Activated naive CD4-positive, alpha-beta T cell treated with anti-CD3 and anti-CD28 coated beads, Interleukin-2, amount 10 ng/mL, durations not matched to agents 7 days and 5 days (primary cell): Measurements from ENCODE around the gene PAX5.

ENCODE experiments used
- CTCF ChIA-PET: fragments of 350-600 bp; sonication (Branson Sonifier 250); formaldehyde crosslinking; loops from one replicate; lab custom pipeline; 2021; ENCODE audit warnings: antibody characterized with exemption; lab: Charles Lee
- DNase-seq: peaks from one replicate; pipeline ENCODE4 v3.0.0-alpha.2; 2020
- H3K27ac Mint-ChIP-seq: one replicate; pipeline ENCODE4 v1.8.0; 2021; ENCODE audit warnings: mild to moderate bottlenecking, moderate library complexity, mixed read lengths
- H3K27me3 Mint-ChIP-seq: one replicate; pipeline ENCODE4 v1.8.0; 2021; ENCODE audit warnings: mild to moderate bottlenecking, mixed read lengths
- H3K36me3 Mint-ChIP-seq: one replicate; pipeline ENCODE4 v1.8.0; 2021; ENCODE audit warnings: mixed read lengths
- H3K4me1 Mint-ChIP-seq: one replicate; pipeline ENCODE4 v1.8.0; 2021; ENCODE audit warnings: mixed read lengths
- H3K4me3 Mint-ChIP-seq: one replicate; pipeline ENCODE4 v1.8.0; 2021; ENCODE audit warnings: mild to moderate bottlenecking, moderate library complexity, mixed read lengths
- H3K9me3 Mint-ChIP-seq: one replicate; pipeline ENCODE4 v1.8.0; 2021; ENCODE audit warnings: mixed read lengths

Gene PAX5

GRCh38 chr9:36815566-36816348 lies 218.3 kb downstream of the PAX5 start:
- CTCF ChIA-PET, result interaction anchor here (0.6 kb wide), 1 partner anchor 138 kb away, joined by 5 read pairs; no protein-coding TSS in a partner anchor
- Mint-ChIP-seq H3K27ac (no peak overlapping the region), H3K27me3 (peaks cover 51% of the 10 kb centered on the region)

GRCh38 chr9:36815023-36815422 lies 219.0 kb downstream of the PAX5 start:
- CTCF ChIA-PET, result interaction anchor here (0.6 kb wide), 1 partner anchor 139 kb away, joined by 5 read pairs; no protein-coding TSS in a partner anchor
- Mint-ChIP-seq H3K36me3 (no peaks in the 10 kb centered on the region), H3K4me3 (no peak overlapping the region), H3K27ac (no peak overlapping the region), H3K4me1 (peaks cover 3% of the 10 kb centered on the region), H3K9me3 (no peaks in the 10 kb centered on the region), H3K27me3 (peaks cover 44% of the 10 kb centered on the region)
- no peak for DNase-seq

More at GRCh38 chr9:36815566-36816348, 218.3 kb downstream of the PAX5 start:
- Mint-ChIP-seq H3K36me3 (no peaks in the 10 kb centered on the region), H3K9me3 (no peaks in the 10 kb centered on the region), H3K4me1 (peaks cover 3% of the 10 kb centered on the region), H3K4me3 (no peak overlapping the region)
- no peak for DNase-seq

GRCh38 chr9:36813154-36813553 lies 220.9 kb downstream of the PAX5 start:
- Mint-ChIP-seq H3K27me3 (peaks cover 34% of the 10 kb centered on the region), H3K4me1 (no peaks in the 10 kb centered on the region), H3K27ac (no peak overlapping the region), H3K9me3 (no peaks in the 10 kb centered on the region), H3K4me3 (no peak overlapping the region), H3K36me3 (no peaks in the 10 kb centered on the region)
- no peak for DNase-seq
- CTCF ChIA-PET, result no interaction called here

- H3K4me1 Mint-ChIP-seq, result no peaks in the 10 kb centered on the region
- no peaks in the 10 kb centered on the region for H3K36me3 Mint-ChIP-seq
- H3K27me3 Mint-ChIP-seq, result peaks cover 30% of the 10 kb centered on the region
- CTCF ChIA-PET, result no interaction called here
- no peak overlapping the region for H3K27ac Mint-ChIP-seq
- no peaks in the 10 kb centered on the region for H3K9me3 Mint-ChIP-seq
- no peak for DNase-seq
- no peak overlapping the region for H3K4me3 Mint-ChIP-seq
Observed at GRCh38 chr9:36812556-36812955, 221.5 kb downstream of the PAX5 start.

GRCh38 chr9:36808251-36808650 lies 225.8 kb downstream of the PAX5 start:
- H3K27me3 Mint-ChIP-seq, result peaks cover 27% of the 10 kb centered on the region
- no peaks in the 10 kb centered on the region for H3K9me3 Mint-ChIP-seq
- H3K4me1 Mint-ChIP-seq, result no peaks in the 10 kb centered on the region
- DNase-seq, result no peak
- peak overlapping the region; percentile 21 for H3K27ac Mint-ChIP-seq
- no peak overlapping the region for H3K4me3 Mint-ChIP-seq
- CTCF ChIA-PET, result no interaction called here
- no peaks in the 10 kb centered on the region for H3K36me3 Mint-ChIP-seq

- no peak for DNase-seq
- no peaks in the 10 kb centered on the region for H3K36me3 Mint-ChIP-seq
- no peaks in the 10 kb centered on the region for H3K9me3 Mint-ChIP-seq
- CTCF ChIA-PET, result interaction anchor here (1.5 kb wide), 1 partner anchor 15 kb away, joined by 4 read pairs; no protein-coding TSS in a partner anchor
- H3K27me3 Mint-ChIP-seq, result peaks cover 32% of the 10 kb centered on the region
- no peak overlapping the region for H3K27ac Mint-ChIP-seq
- H3K4me3 Mint-ChIP-seq, result no peak overlapping the region
- H3K4me1 Mint-ChIP-seq, result no peaks in the 10 kb centered on the region
Observed at GRCh38 chr9:36803961-36804360, 230.1 kb downstream of the PAX5 start.

GRCh38 chr9:36802201-36802920 lies 231.7 kb downstream of the PAX5 start:
- no peak for DNase-seq
- Mint-ChIP-seq H3K4me3 (no peak overlapping the region), H3K4me1 (no peaks in the 10 kb centered on the region), H3K36me3 (no peaks in the 10 kb centered on the region), H3K27ac (no peak overlapping the region), H3K9me3 (no peaks in the 10 kb centered on the region), H3K27me3 (peaks cover 28% of the 10 kb centered on the region)
- CTCF ChIA-PET, result no interaction called here

GRCh38 chr9:36800455-36800854 lies 233.6 kb downstream of the PAX5 start:
- CTCF ChIA-PET, result no interaction called here
- no peaks in the 10 kb centered on the region for H3K4me1 Mint-ChIP-seq
- no peaks in the 10 kb centered on the region for H3K36me3 Mint-ChIP-seq
- no peak overlapping the region for H3K27ac Mint-ChIP-seq
- H3K4me3 Mint-ChIP-seq, result no peak overlapping the region
- no peak for DNase-seq
- no peaks in the 10 kb centered on the region for H3K9me3 Mint-ChIP-seq
- H3K27me3 Mint-ChIP-seq, result peaks cover 19% of the 10 kb centered on the region

- H3K9me3 Mint-ChIP-seq, result peaks cover 4% of the 10 kb centered on the region
- no peaks in the 10 kb centered on the region for H3K36me3 Mint-ChIP-seq
- H3K27me3 Mint-ChIP-seq, result peaks cover 14% of the 10 kb centered on the region
- no peak for DNase-seq
- H3K4me3 Mint-ChIP-seq, result no peak overlapping the region
- H3K4me1 Mint-ChIP-seq, result no peaks in the 10 kb centered on the region
- no peak overlapping the region for H3K27ac Mint-ChIP-seq
- CTCF ChIA-PET, result no interaction called here
Observed at GRCh38 chr9:36798350-36799065, 235.6 kb downstream of the PAX5 start.

- no peak for DNase-seq
- Mint-ChIP-seq H3K27ac (no peak overlapping the region), H3K27me3 (peaks cover 16% of the 10 kb centered on the region), H3K4me1 (no peaks in the 10 kb centered on the region), H3K9me3 (peaks cover 9% of the 10 kb centered on the region), H3K36me3 (no peaks in the 10 kb centered on the region), H3K4me3 (no peak overlapping the region)
- CTCF ChIA-PET, result no interaction called here
Observed at GRCh38 chr9:36797471-36798220, 236.4 kb downstream of the PAX5 start.

GRCh38 chr9:36796671-36797419 lies 237.2 kb downstream of the PAX5 start:
- CTCF ChIA-PET, result no interaction called here
- no peaks in the 10 kb centered on the region for H3K4me1 Mint-ChIP-seq
- H3K36me3 Mint-ChIP-seq, result no peaks in the 10 kb centered on the region
- H3K27ac Mint-ChIP-seq, result no peak overlapping the region
- H3K4me3 Mint-ChIP-seq, result no peak overlapping the region
- peaks cover 11% of the 10 kb centered on the region for H3K9me3 Mint-ChIP-seq
- no peak for DNase-seq
- peaks cover 10% of the 10 kb centered on the region for H3K27me3 Mint-ChIP-seq

GRCh38 chr9:36794461-36794860 lies 239.6 kb downstream of the PAX5 start:
- Mint-ChIP-seq H3K27me3 (peaks cover 3% of the 10 kb centered on the region), H3K27ac (no peak overlapping the region), H3K9me3 (peaks cover 11% of the 10 kb centered on the region), H3K4me1 (no peaks in the 10 kb centered on the region), H3K36me3 (no peaks in the 10 kb centered on the region), H3K4me3 (no peak overlapping the region)
- CTCF ChIA-PET, result no interaction called here
- DNase-seq, result no peak

- CTCF ChIA-PET, result no interaction called here
- Mint-ChIP-seq H3K27ac (no peak overlapping the region), H3K27me3 (peaks cover 3% of the 10 kb centered on the region), H3K36me3 (no peaks in the 10 kb centered on the region), H3K9me3 (peaks cover 11% of the 10 kb centered on the region), H3K4me1 (no peaks in the 10 kb centered on the region), H3K4me3 (no peak overlapping the region)
- no peak for DNase-seq
Observed at GRCh38 chr9:36793277-36793676, 240.8 kb downstream of the PAX5 start.
